CD4-positive, alpha-beta T cell treated with Interleukin-15 for 1 hour (primary cell): ENCODE data around the gene OR6K6.

Experiments used
- DNase-seq: peaks from one replicate; pipeline ENCODE4 v3.0.0-alpha.2; 2020

OR6K6 gene

GRCh38 chr1:158803678-158804077, 49.2 kb downstream of the OR6K6 start:
- no peak for DNase-seq
